H1 (cell line): ENCODE measurements around the gene ALDH1B1. TPM values are rescaled to one million over a fixed set of nuclear protein-coding genes. Genes with fewer than 3 reads are reported as not detected.

ENCODE experiments used
- CTCF ChIA-PET: fragments of 300-600 bp; sonication (Branson Sonifier 250); formaldehyde crosslinking; loops from one replicate; lab custom pipeline; 2021; ENCODE audit not compliant: partially characterized antibody; lab: Charles Lee
- POLR2A ChIA-PET: fragments of 300-600 bp; sonication (Branson Sonifier 250); formaldehyde crosslinking; loops from one replicate; lab custom pipeline; 2021; ENCODE audit warnings: inconsistent platforms; ENCODE audit not compliant: partially characterized antibody; lab: Charles Lee
- DNase-seq, 2 experiments: peaks; one replicate each; pipeline versions ENCODE4 v3.0.0 to v3.0.0-alpha.2; 2010 to 2022; ENCODE audit warnings: low spot score in 2 of 2, low read depth in 1 of 2, mixed read lengths in 1 of 2
- FAIRE-seq: peaks from 2 replicates; lab custom pipeline; 2011; peaks lifted over from hg19 to GRCh38; lab: Jason Lieb, UNC
- H2AFZ ChIP-seq: 2 replicates; pipeline ENCODE4 v1.8.1; 2012; ENCODE audit warnings: low read length, inconsistent platforms
- H2AK5ac ChIP-seq: 2 replicates; pipeline ENCODE4 v1.6.1; 2013; ENCODE audit warnings: low read depth, low read length
- H2BK120ac ChIP-seq: replicated peaks from 2 replicates; pipeline ENCODE3; 2013; ENCODE audit warnings: low read depth, low read length, inconsistent platforms
- H2BK12ac ChIP-seq: 2 replicates; pipeline ENCODE4 v1.6.1; 2013; ENCODE audit warnings: low read depth, low read length
- H2BK15ac ChIP-seq: 2 replicates; pipeline ENCODE4 v1.6.1; 2013; ENCODE audit warnings: low read length
- H2BK20ac ChIP-seq: 2 replicates; pipeline ENCODE4 v1.6.1; 2013; ENCODE audit warnings: low read length
- H2BK5ac ChIP-seq: 2 replicates; pipeline ENCODE4 v1.6.1; 2013; ENCODE audit warnings: low read depth, low read length
- H3K14ac ChIP-seq: 2 replicates; pipeline ENCODE4 v1.6.1; 2013; ENCODE audit warnings: inconsistent platforms; ENCODE audit not compliant: insufficient read length
- H3K18ac ChIP-seq: 2 replicates; pipeline ENCODE4 v1.6.1; 2013; ENCODE audit warnings: low read length; ENCODE audit errors: extremely low read depth
- H3K23ac ChIP-seq: 2 replicates; pipeline ENCODE4 v1.6.1; 2013; ENCODE audit warnings: inconsistent platforms; ENCODE audit not compliant: insufficient read length
- H3K23me2 ChIP-seq: 2 replicates; pipeline ENCODE4 v1.6.1; 2013; ENCODE audit warnings: low read depth, low read length
- H3K27ac ChIP-seq: 2 replicates; pipeline ENCODE4 v1.6.1; 2011; ENCODE audit warnings: low read depth, low read length, inconsistent platforms
- H3K27me3 ChIP-seq, 4 experiments: replicated peaks in 1 of 4; 1 replicate in 1 of 4; 2 replicates in 3 of 4; pipeline versions ENCODE4 v1.6.1 to v1.8.1; 2011 to 2013; ENCODE audit warnings: low read length in 3 of 4, mild to moderate bottlenecking in 3 of 4, inconsistent platforms in 2 of 4, mixed read lengths in 2 of 4, moderate library complexity in 1 of 4; ENCODE audit not compliant: control insufficient read depth in 3 of 4, insufficient read depth in 3 of 4; ENCODE audit errors: extremely low read depth in 1 of 4
- H3K36me3 ChIP-seq, 4 experiments: 2 replicates each; pipeline versions ENCODE4 v1.6.1 to v1.8.1; 2011 to 2013; ENCODE audit warnings: mild to moderate bottlenecking in 4 of 4, low read length in 3 of 4, moderate library complexity in 2 of 4, control low read depth in 1 of 4, inconsistent platforms in 1 of 4; ENCODE audit not compliant: insufficient read depth in 4 of 4, control insufficient read depth in 2 of 4
- H3K4ac ChIP-seq: replicated peaks from 2 replicates; pipeline ENCODE3; 2013; ENCODE audit warnings: low read length, low read depth, mixed read lengths, inconsistent platforms; ENCODE audit not compliant: insufficient read length
- H3K4me1 ChIP-seq, 4 experiments: replicated peaks in 1 of 4; 1 replicate in 1 of 4; 2 replicates in 3 of 4; pipeline versions ENCODE4 v1.6.1 to v1.8.1; 2011 to 2013; ENCODE audit warnings: low read length in 3 of 4, inconsistent platforms in 2 of 4, mixed read lengths in 1 of 4; ENCODE audit not compliant: insufficient read depth in 4 of 4, control insufficient read depth in 3 of 4
- H3K4me2 ChIP-seq, 2 experiments: 2 replicates each; pipeline versions ENCODE4 v1.6.1 to v1.8.1; 2011 to 2013; ENCODE audit warnings: low read depth in 2 of 2, low read length in 2 of 2, control low read depth in 1 of 2, inconsistent platforms in 1 of 2, mild to moderate bottlenecking in 1 of 2; ENCODE audit not compliant: insufficient read depth in 1 of 2
- H3K4me3 ChIP-seq, 4 experiments: fragments of 200-600, 300-600 bp in 1 of 4; sonication (generic), shearing (Covaris generic), sonication (Bioruptor Twin) in 1 of 4; 2 replicates each; pipeline versions ENCODE4 v1.5.1 to v1.8.1; 2011 to 2016; ENCODE audit warnings: low read length in 4 of 4, low read depth in 3 of 4, control low read depth in 2 of 4, inconsistent platforms in 2 of 4, mild to moderate bottlenecking in 2 of 4, mixed read lengths in 1 of 4, moderate library complexity in 1 of 4; ENCODE audit not compliant: insufficient read depth in 2 of 4; ENCODE audit errors: extremely low read depth in 1 of 4
- H3K56ac ChIP-seq: replicated peaks from 2 replicates; pipeline ENCODE3; 2013; ENCODE audit warnings: low read depth, mild to moderate bottlenecking, mixed read lengths, low read length, inconsistent platforms; ENCODE audit not compliant: insufficient read length
- H3K79me1 ChIP-seq: 2 replicates; pipeline ENCODE4 v1.6.1; 2013; ENCODE audit warnings: low read depth, low read length, control low read depth
- H3K79me2 ChIP-seq, 2 experiments: 2 replicates each; pipeline versions ENCODE4 v1.6.1 to v1.8.1; 2012 to 2013; ENCODE audit warnings: low read length in 2 of 2, mild to moderate bottlenecking in 2 of 2, inconsistent platforms in 1 of 2; ENCODE audit not compliant: insufficient read depth in 2 of 2, control insufficient read depth in 1 of 2
- H3K9ac ChIP-seq, 4 experiments: replicated peaks in 1 of 4; 1 replicate in 1 of 4; 2 replicates in 3 of 4; pipeline versions ENCODE4 v1.6.1 to v1.8.1; 2011 to 2013; ENCODE audit warnings: low read depth in 3 of 4, low read length in 3 of 4, control low read depth in 2 of 4, mild to moderate bottlenecking in 2 of 4, moderate library complexity in 2 of 4, inconsistent platforms in 1 of 4; ENCODE audit errors: extremely low read depth in 1 of 4
- H3K9me3 ChIP-seq, 2 experiments: 2 replicates each; pipeline versions ENCODE4 v1.6.1 to v1.8.1; 2012 to 2013; ENCODE audit warnings: mild to moderate bottlenecking in 2 of 2, moderate library complexity in 2 of 2, control low read depth in 1 of 2, inconsistent platforms in 1 of 2, low read depth in 1 of 2, low read length in 1 of 2, mixed read lengths in 1 of 2; ENCODE audit not compliant: insufficient read depth in 2 of 2
- H4K20me1 ChIP-seq, 2 experiments: replicated peaks in 1 of 2; 2 replicates each; pipeline versions ENCODE3 to v1.8.1; 2011 to 2013; ENCODE audit warnings: inconsistent platforms in 2 of 2, low read length in 2 of 2, mild to moderate bottlenecking in 1 of 2; ENCODE audit not compliant: insufficient read depth in 2 of 2, control insufficient read depth in 1 of 2
- H4K5ac ChIP-seq: 2 replicates; pipeline ENCODE4 v1.6.1; 2013; ENCODE audit warnings: low read length, low read depth, mixed read lengths, inconsistent platforms; ENCODE audit not compliant: insufficient read length
- H4K8ac ChIP-seq: 2 replicates; pipeline ENCODE4 v1.8.0; 2013; ENCODE audit warnings: mild to moderate bottlenecking, moderate library complexity, low read length, inconsistent platforms; ENCODE audit not compliant: insufficient read depth; ENCODE audit errors: extremely low read depth
- H4K91ac ChIP-seq: replicated peaks from 2 replicates; pipeline ENCODE3; 2013; ENCODE audit warnings: low read length, mixed read lengths, inconsistent platforms; ENCODE audit not compliant: insufficient read length
- CREB1 ChIP-seq: IDR thresholded peaks from 2 replicates; pipeline ENCODE4 v1.6.1; 2012; ENCODE audit warnings: inconsistent platforms
- HDAC6 ChIP-seq: IDR thresholded peaks from one replicate; pipeline ENCODE4 v1.7.1; 2012; ENCODE audit warnings: low read depth, mild to moderate bottlenecking, inconsistent platforms, low read length, moderate library complexity
- POLR2AphosphoS5 ChIP-seq: IDR thresholded peaks from 2 replicates; pipeline ENCODE4 v1.6.1; 2011; ENCODE audit warnings: low read depth, low read length
- SIN3A ChIP-seq, 2 experiments: IDR thresholded peaks in 1 of 2; conservative IDR thresholded peaks in 1 of 2; 2 replicates each; pipeline ENCODE4 v1.6.1; 2011 to 2012; ENCODE audit warnings: low read length in 2 of 2, improper control_type of control experiment in 1 of 2, low read depth in 1 of 2, mild to moderate bottlenecking in 1 of 2
- TEAD4 ChIP-seq: IDR thresholded peaks from 2 replicates; pipeline ENCODE4 v1.6.1; 2012; ENCODE audit warnings: low read depth, low read length, inconsistent platforms, mixed read lengths
- WGBS, 2 experiments: shearing (Covaris generic) in 1 of 2; methylation state at CpG; one replicate each; pipeline versions ENCODE4 v1.1.6 to v1.1.7; 2013 to 2015; ENCODE audit warnings: low lambda C conversion rate in 2 of 2, mixed read lengths in 2 of 2, inconsistent platforms in 1 of 2, low coverage in 1 of 2, missing lambda C conversion rate in 1 of 2; ENCODE audit not compliant: insufficient replicate concordance in 2 of 2, insufficient coverage in 1 of 2, insufficient read length in 1 of 2; ENCODE audit errors: extremely low coverage in 1 of 2, missing lambda C conversion rate in 1 of 2; 5-methylcytosine and 5-hydroxymethylcytosine counted together
- polyA plus RNA-seq, 7 experiments: library from polyadenylated mRNA; depleted of rRNA in 3 of 7; stranded (reverse) in 5 of 7; unstranded in 2 of 7; fragments of >200 nt in 5 of 7; fragments of 200-250 nt in 2 of 7; gene quantifications; 1 replicate in 5 of 7; 2 replicates in 1 of 7; 4 replicates in 1 of 7; pipeline versions ENCODE4 v1.2.1 to v1.2.3, GENCODE V29; 2011 to 2013; ENCODE audit warnings: missing spikeins in 2 of 7, mixed read lengths in 2 of 7
- total RNA-seq: library from RNA; stranded (reverse); fragmentation: NEBNext Ultra II Directional; extraction: Animal tissue kit (Norgen Biotek cat#: 25700); gene quantifications from 2 replicates; pipeline ENCODE4 v1.2.1, GENCODE V29; 2021

Gene ALDH1B1
- total and polyA plus RNA-seq, 2 of the 8 experiments (the other 6 are each of a cell fraction or from before 2014, with no cell fraction given) = 41.6 to 78.7 TPM

GRCh38 chr9:38363589-38363925 is 28.9 kb upstream of the ALDH1B1 start:
- no peak overlapping the region for H3K27ac ChIP-seq
- no peaks in the 10 kb centered on the region for H3K9me3 ChIP-seq
- H2AK5ac ChIP-seq = no peak overlapping the region
- H4K5ac ChIP-seq = no peak overlapping the region
- no peak overlapping the region for H3K18ac ChIP-seq
- no peaks in the 10 kb centered on the region for H3K23me2 ChIP-seq
- H2AFZ ChIP-seq = no peak overlapping the region
- ChIA-PET POLR2A (interaction anchor here (0.9 kb wide), 1 partner anchor 295 kb away, joined by 3 read pairs; no protein-coding TSS in a partner anchor), CTCF (interaction anchor here (0.6 to 3.2 kb wide), 11 partner anchors 9 to 425 kb away, joined by 3 to 25 read pairs (median 5); no protein-coding TSS in a partner anchor)
- H3K23ac ChIP-seq = no peak overlapping the region
- no peak for DNase-seq
- no peaks in the 10 kb centered on the region for H3K79me1 ChIP-seq
- WGBS, 2 experiments = 96% methylated on average over 5 of the region's 5 CpGs; no CpG with 5 or more reads in 1 of the 2 experiments
- H4K20me1 ChIP-seq = no peaks in the 10 kb centered on the region
- no peaks in the 10 kb centered on the region for H3K36me3 ChIP-seq
- H2BK20ac ChIP-seq = no peak overlapping the region
- no peak overlapping the region for H2BK12ac ChIP-seq
- no peak overlapping the region for H2BK120ac ChIP-seq
- H3K27me3 ChIP-seq = no peaks in the 10 kb centered on the region
- H3K4me2 ChIP-seq = no peak overlapping the region
- no peak overlapping the region for H3K14ac ChIP-seq
- H4K91ac ChIP-seq = no peak overlapping the region
- TF ChIP-seq SIN3A (conservative IDR thresholded peaks at IDR 0.05 in 1 of 2, IDR thresholded peaks at IDR 0.05 in 1 of 2; ENCODE audit: low read depth in 1 of 2, low read length in 2 of 2) (no peak), TEAD4 (no peak), HDAC6 (no peak), POLR2AphosphoS5 (no peak), CREB1 (no peak)
- TF ChIP-seq, all 59 proteins: peak for 0
- Histone ChIP-seq H3K79me2 (no peaks in the 10 kb centered on the region), H3K9ac (no peak overlapping the region), H3K56ac (no peak overlapping the region), H3K4ac (no peak overlapping the region), H4K8ac (no peak overlapping the region), H3K4me1 (peaks cover 0 to 4% (median 0%) of the 10 kb centered on the region in 4 experiments; a peak in 1 of 7 replicates), H2BK15ac (no peak overlapping the region), H2BK5ac (no peak overlapping the region), H3K4me3 (no peak overlapping the region)
- no peak for FAIRE-seq
